Islet precursor cell (in vitro differentiated cells): ENCODE results near the gene HTD2.

ENCODE experiments used
- DNase-seq: peaks from one replicate; pipeline ENCODE4 v3.0.0-alpha.2; 2018

Gene HTD2

GRCh38 chr3:58358808-58359207, 52.5 kb downstream of the HTD2 start:
- DNase-seq = no peak

- DNase-seq = no peak
Measured at GRCh38 chr3:58359621-58360020, 53.3 kb downstream of the HTD2 start.

DNA sequence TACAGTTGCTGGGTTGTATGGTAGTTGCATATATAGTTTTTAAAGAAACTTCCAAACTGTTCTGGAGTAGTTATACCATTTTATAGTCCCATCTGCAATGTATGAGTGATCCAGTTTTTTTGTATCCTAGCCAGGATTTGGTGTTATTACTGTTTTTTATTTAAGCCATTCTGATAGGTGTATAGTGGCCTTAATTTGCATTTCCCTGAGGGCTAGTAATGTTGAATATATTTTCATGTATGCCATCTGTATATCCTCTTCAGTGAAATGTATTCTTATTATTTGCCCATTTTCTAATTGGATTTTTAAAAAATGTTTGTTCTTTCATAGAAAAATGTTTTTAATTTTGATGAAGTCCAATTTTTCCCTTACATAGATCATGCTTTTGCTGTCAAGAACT, 55.5 kb downstream of the HTD2 start:
- DNase-seq = no peak

DNA sequence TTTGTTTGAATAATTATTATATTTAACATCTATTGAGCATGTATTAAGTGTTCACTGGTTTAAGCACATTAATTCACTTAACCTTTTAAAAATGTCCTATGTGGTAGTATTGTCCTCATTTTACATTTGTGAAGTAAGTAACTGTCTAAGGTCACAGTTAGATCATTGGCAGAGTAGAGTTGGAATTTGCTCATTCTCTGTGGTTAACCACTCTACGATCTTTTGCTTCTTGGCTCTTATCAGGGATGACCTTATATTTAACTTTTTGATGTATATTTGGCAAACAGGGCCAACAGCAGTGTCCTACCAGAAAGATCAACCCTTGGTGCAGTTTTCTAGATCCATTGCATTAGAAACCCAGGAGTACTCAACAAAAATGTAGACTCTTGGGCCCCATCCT, 60.4 kb downstream of the HTD2 start:
- no peak for DNase-seq

DNA sequence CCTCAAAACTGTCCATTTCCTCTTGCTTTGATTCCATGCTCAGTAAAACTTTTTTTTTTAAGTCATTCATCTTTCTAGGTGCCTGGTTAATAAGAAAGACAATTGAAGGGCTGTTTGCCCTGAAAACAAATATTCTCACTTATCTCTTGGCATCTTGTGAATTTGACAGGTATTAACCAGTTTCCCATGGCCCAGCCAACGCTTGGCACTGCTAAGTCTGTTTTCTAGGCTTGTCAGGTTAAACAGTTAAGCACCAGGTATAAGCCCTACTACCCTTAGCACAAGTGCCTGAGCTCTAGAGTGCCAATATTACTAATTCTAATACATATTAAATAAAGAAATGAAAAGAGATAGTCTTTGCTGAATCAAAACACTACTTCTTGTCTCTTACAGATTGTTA, 62.7 kb downstream of the HTD2 start:
- DNase-seq = no peak
